Measurements from ENCODE around the gene SLC12A2. TPM values are rescaled to one million over a fixed set of nuclear protein-coding genes. Genes with fewer than 3 reads are reported as not detected.

SLC12A2 gene
- total RNA-seq, 1 donor from 2014 or later, result 14.3 TPM

DNA sequence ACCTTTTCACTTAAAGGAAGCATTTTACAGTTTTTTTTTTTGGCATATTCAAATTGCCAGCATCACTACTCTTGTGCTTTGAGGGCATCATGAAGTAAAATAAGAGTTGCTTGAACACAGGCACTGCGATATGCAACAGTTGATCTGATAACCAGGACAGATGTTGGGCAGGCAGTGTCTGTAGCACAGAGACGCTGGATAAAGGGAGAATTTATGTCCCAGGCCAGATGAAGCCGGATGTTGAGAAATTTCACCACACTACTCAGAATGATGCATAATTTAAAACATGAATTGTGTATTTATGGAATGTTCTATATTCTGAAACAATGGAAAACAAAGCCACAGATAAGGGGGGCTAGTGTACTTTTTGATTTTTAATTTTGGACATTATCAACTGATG is 71.4 kb downstream of the SLC12A2 start:
- H3K4me3 ChIP-seq (ENCODE audit: low read depth, low read length), result no peak overlapping the region
- TF ChIP-seq CTCF (conservative IDR thresholded peaks at IDR 0.05; ENCODE audit: low read depth, low read length), result no peak
- no peak for DNase-seq (ENCODE audit: low read depth)

DNA sequence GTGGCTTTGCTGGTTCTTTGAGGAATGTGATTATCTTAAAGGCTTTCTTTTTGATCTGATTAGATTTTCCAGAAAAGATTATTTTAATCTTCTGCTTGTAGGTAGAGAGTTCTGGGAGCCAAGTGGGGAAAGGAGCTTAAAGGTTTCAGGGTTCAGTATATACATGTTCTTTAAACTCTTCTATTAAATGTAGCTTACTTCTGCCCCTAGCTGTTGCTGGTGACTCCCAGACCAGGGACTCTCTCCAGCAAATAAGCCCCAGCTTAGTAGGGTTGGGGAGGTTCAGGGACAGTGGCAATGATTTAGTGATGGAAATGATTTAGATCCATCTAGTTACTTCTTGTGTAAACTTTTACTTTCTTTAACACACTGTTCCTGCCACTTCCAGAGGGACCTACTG is 72.2 kb downstream of the SLC12A2 start:
- no peak for DNase-seq (ENCODE audit: low read depth)
- no peak overlapping the region for H3K4me3 ChIP-seq (ENCODE audit: low read depth, low read length)
- no peak for TF ChIP-seq CTCF (conservative IDR thresholded peaks at IDR 0.05; ENCODE audit: low read depth, low read length)

GRCh38 chr5:128156521-128156920 is 73.0 kb downstream of the SLC12A2 start:
- H3K4me3 ChIP-seq (ENCODE audit: low read depth, low read length), result no peak overlapping the region
- no peak for DNase-seq (ENCODE audit: low read depth)
- no peak for TF ChIP-seq CTCF (conservative IDR thresholded peaks at IDR 0.05; ENCODE audit: low read depth, low read length)

DNA sequence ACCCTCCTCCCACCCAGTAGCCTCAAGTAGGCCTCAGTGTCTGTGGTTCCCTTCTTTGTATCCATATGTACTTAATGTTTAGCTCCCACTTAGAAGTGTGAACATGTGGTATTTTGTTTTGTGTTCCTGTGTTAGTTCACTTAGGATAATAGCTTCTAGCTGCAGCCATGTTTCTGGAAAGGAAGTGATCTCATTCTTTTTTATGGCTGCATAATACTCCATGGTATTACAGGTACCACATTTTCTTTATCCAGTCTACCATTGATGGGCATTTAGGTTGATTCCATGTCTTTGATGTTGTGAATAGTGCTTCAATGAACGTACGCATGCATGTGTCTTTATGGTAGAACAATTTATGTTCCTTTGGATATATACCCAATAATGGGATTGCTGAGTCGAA is 74.8 kb downstream of the SLC12A2 start:
- no peak overlapping the region for H3K4me3 ChIP-seq (ENCODE audit: low read depth, low read length)
- no peak for DNase-seq (ENCODE audit: low read depth)
- TF ChIP-seq CTCF (conservative IDR thresholded peaks at IDR 0.05; ENCODE audit: low read depth, low read length), result no peak

DNA sequence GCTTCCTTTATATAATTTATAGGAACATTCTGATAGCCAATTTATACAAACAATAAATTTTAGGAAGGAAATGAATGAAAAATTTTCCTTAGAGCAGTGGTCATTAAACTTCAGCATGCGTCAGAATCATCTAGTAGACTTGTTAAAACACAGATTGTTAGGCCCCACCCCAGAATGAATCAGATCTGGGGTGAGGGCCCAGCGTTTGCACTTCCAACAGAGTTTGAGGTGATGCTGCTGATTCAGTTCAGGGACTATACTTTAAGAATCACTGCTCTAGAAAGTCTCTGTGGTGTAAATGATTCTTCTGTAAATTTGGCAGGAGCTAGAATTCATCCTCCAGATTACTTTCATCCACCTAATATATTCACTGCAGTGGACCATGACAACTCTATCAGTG is 80.4 kb downstream of the SLC12A2 start:
- H3K4me3 ChIP-seq (ENCODE audit: low read depth, low read length), result no peak overlapping the region
- no peak for TF ChIP-seq CTCF (conservative IDR thresholded peaks at IDR 0.05; ENCODE audit: low read depth, low read length)
- no peak for DNase-seq (ENCODE audit: low read depth)

DNA sequence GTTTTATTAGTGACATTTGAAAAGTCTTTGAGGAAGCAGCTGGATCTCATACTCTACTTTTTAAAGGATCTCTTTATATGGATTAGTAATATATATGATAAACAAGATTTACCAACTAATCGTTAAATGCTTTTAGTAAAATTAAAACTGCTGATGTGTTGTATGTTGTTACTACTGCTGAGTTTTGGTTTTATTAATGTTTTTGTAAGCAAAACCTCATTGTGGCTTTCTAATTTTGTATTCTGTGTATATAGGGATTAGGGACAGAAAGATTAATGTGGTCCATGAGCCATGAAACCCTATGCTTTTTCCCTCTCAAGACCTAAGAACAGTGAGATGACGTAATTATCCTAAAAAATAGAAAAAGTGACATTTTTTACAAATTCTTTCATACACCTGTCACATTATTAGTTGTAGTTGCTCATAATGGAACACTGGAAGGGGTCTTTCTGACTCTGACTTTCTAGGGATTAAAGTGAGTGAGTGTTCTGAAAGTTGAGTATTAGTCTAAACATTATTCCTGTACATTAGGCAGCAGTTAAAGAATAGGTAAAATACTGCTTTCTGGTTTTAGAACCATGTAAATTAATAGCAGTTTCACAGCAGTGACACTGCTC is 85.9 kb downstream of the SLC12A2 start:
- no peak for TF ChIP-seq CTCF (conservative IDR thresholded peaks at IDR 0.05; ENCODE audit: low read depth, low read length)
- no peak overlapping the region for H3K4me3 ChIP-seq (ENCODE audit: low read depth, low read length)

DNA sequence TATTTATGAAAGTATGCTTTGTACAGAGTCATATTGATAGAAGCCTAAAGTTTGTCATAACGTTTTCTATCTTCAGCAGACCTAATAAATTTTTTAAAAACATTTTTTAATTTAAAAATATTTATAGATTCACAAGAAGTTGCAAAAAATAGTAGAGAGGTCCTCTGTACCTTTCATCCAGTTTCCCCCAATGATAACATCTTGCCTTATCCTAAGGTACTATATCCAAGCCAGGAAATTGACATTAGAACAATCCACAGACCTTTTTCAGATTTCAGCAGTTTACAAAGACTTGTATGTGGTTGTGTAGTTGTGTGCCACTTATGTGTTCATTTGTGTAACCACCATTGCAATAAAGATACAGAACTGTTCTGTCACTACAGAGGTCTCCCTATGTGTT is 88.5 kb downstream of the SLC12A2 start:
- DNase-seq (ENCODE audit: low read depth), result no peak
- TF ChIP-seq CTCF (conservative IDR thresholded peaks at IDR 0.05; ENCODE audit: low read depth, low read length), result no peak

More for the DNA sequence above, 85.9 kb downstream of the SLC12A2 start:
- no peak for DNase-seq (ENCODE audit: low read depth)

More for the DNA sequence above, 88.5 kb downstream of the SLC12A2 start:
- H3K4me3 ChIP-seq (ENCODE audit: low read depth, low read length), result no peak overlapping the region

Measured in epithelial cell of proximal tubule (primary cell).